ENCODE data around the gene DLG2.

The DLG2 gene

DNA sequence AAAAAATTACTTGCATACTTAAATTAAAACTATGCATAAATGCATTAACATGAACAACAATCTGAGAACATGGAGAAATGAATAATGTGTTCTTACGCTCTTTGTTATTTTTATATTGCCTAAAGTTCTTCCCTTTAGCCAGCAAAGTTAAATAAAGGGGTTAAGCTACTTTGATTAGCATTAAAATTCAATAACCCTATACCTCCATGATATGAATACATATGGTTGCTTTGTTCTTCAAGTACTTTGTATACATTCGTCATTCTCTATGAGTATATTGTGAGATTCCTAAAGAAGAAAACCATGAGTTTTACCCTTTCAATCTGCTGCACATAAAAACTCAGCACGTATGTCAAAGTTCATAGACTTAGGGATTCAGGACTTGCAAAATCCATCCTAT, 578.3 kb downstream of the DLG2 start:
- Mint-ChIP-seq H3K27me3 (ENCODE audit: low read depth, poor library complexity) (no peaks in the 10 kb centered on the region), H3K36me3 (ENCODE audit: low read depth) (no peaks in the 10 kb centered on the region), H3K4me1 (no peaks in the 10 kb centered on the region), H3K27ac (no peak overlapping the region), H3K9me3 (no peaks in the 10 kb centered on the region), H3K4me3 (no peak overlapping the region)
- TF ChIP-seq, protein P1, sequence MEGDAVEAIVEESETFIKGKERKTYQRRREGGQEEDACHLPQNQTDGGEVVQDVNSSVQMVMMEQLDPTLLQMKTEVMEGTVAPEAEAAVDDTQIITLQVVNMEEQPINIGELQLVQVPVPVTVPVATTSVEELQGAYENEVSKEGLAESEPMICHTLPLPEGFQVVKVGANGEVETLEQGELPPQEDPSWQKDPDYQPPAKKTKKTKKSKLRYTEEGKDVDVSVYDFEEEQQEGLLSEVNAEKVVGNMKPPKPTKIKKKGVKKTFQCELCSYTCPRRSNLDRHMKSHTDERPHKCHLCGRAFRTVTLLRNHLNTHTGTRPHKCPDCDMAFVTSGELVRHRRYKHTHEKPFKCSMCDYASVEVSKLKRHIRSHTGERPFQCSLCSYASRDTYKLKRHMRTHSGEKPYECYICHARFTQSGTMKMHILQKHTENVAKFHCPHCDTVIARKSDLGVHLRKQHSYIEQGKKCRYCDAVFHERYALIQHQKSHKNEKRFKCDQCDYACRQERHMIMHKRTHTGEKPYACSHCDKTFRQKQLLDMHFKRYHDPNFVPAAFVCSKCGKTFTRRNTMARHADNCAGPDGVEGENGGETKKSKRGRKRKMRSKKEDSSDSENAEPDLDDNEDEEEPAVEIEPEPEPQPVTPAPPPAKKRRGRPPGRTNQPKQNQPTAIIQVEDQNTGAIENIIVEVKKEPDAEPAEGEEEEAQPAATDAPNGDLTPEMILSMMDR (IDR thresholded peaks at IDR 0.05): no peak
- DNase-seq: no peak

DNA sequence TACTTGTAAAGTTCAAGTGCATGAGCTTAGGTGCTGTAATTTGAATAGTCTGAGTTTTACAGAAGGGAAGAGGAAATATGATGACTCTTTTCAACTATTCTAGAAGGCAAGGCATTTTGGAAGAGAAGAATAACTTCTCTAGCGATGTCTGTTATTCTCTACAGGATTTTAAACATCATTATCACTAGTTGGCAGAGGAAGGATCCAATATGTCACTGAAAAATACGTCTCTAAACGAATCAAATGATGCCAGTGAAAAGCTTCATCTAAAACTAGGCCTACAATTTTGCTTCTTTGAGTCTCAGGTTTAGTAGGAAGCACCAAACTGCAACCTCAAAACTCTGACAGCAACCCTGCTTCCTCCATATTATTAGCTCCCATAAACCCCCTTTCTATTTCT, 581.4 kb downstream of the DLG2 start:
- Mint-ChIP-seq H3K4me3 (no peak overlapping the region), H3K9me3 (no peaks in the 10 kb centered on the region), H3K4me1 (no peaks in the 10 kb centered on the region), H3K27ac (no peak overlapping the region), H3K27me3 (ENCODE audit: low read depth, poor library complexity) (no peaks in the 10 kb centered on the region), H3K36me3 (ENCODE audit: low read depth) (no peaks in the 10 kb centered on the region)
- TF ChIP-seq, protein P1 (IDR thresholded peaks at IDR 0.05): no peak
- no peak for DNase-seq

DNA sequence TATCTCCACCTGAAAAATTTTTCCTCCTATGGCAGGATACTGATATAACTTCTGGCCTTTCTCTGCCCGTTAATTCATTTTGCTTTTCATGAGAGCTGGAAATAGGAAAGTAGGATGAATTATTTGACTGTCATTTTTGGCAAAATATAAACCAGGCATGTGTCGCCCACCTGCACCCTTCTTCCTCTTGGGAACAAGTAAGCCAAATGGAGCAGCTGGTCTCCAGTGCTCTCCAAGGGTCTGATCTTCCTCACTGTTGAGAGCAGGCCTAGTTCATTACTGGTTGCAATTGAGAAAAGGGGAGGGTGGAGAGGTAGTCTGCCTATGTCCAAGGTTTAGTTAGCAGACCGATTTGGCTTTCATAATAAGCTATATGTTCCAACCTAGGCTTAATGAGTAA, 582.2 kb downstream of the DLG2 start:
- TF ChIP-seq, protein P1 (IDR thresholded peaks at IDR 0.05): no peak
- no peak overlapping the region for H3K4me3 Mint-ChIP-seq

DNA sequence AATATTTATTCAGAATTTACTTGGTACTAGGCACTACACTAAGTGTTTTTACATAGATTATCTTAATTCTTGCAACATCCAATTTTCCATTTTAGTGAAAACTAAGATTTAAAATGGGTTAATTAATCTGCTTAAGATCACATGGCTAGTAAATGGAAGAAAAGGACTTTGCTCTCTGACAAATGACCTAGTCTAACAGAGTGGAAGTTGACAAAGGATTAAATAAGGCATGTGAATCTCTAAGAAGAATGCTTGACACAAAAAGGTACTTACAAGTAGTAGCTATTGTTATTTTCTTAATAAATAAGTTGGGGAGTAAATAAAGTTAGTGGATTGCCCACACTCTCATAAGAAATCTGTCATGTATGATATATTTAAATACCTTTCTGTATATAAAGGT, 584.8 kb downstream of the DLG2 start:
- H3K9me3 Mint-ChIP-seq: no peaks in the 10 kb centered on the region
- no peak for DNase-seq
- TF ChIP-seq, protein P1 (IDR thresholded peaks at IDR 0.05): no peak
- no peaks in the 10 kb centered on the region for H3K27me3 Mint-ChIP-seq (ENCODE audit: low read depth, poor library complexity)
- no peaks in the 10 kb centered on the region for H3K36me3 Mint-ChIP-seq (ENCODE audit: low read depth)
- no peak overlapping the region for H3K4me3 Mint-ChIP-seq
- H3K4me1 Mint-ChIP-seq: no peaks in the 10 kb centered on the region
- no peak overlapping the region for H3K27ac Mint-ChIP-seq

More for the DNA sequence above, 582.2 kb downstream of the DLG2 start:
- H3K27me3 Mint-ChIP-seq (ENCODE audit: low read depth, poor library complexity): no peaks in the 10 kb centered on the region
- no peak overlapping the region for H3K27ac Mint-ChIP-seq
- H3K4me1 Mint-ChIP-seq: no peaks in the 10 kb centered on the region
- no peaks in the 10 kb centered on the region for H3K36me3 Mint-ChIP-seq (ENCODE audit: low read depth)
- H3K9me3 Mint-ChIP-seq: no peaks in the 10 kb centered on the region
- no peak for DNase-seq

DNA sequence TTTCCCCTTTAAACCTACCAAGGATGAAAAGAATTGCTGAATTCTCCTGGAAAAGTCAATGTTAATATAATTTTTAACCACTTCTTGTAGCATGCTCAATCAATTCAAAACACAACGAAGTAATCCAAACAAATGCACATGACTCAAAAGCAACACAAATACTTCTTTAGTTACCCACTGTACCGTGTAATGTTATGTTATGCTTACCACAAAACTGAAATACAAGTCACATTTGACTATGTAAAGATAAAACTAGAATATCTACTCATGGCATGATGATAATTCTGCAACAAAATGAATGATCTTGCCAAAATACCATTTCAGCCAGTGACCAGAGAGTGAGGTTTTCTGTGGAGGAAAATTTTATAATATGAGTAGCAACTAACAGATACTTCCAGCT, 587.0 kb downstream of the DLG2 start:
- H3K9me3 Mint-ChIP-seq: no peaks in the 10 kb centered on the region
- DNase-seq: no peak
- no peak overlapping the region for H3K27ac Mint-ChIP-seq
- H3K4me3 Mint-ChIP-seq: no peak overlapping the region
- H3K27me3 Mint-ChIP-seq (ENCODE audit: low read depth, poor library complexity): no peaks in the 10 kb centered on the region
- no peaks in the 10 kb centered on the region for H3K36me3 Mint-ChIP-seq (ENCODE audit: low read depth)
- no peaks in the 10 kb centered on the region for H3K4me1 Mint-ChIP-seq
- TF ChIP-seq, protein P1 (IDR thresholded peaks at IDR 0.05): no peak

DNA sequence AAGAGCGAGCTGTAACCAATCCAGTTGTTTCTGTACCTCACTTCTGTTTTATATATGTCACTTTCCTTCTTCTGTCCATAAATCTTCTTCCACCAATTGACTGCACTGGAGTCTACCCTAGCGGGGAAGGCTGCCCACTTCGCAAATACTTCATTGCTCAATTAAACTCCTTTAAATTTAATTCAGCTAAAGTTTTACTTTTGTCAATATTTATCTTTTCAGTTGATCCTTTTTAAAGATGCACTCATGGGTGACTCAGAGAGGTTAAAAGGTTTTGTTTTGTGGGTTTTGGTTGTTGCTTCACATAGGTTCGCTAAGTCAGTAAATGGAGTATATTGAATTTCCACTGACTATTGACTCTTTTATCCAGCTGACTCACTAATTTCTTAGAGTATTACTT, 597.2 kb downstream of the DLG2 start:
- Mint-ChIP-seq H3K36me3 (ENCODE audit: low read depth) (no peaks in the 10 kb centered on the region), H3K4me3 (no peak overlapping the region), H3K27me3 (ENCODE audit: low read depth, poor library complexity) (peaks cover 1% of the 10 kb centered on the region), H3K27ac (peak overlapping the region; percentile 55), H3K4me1 (peaks cover 10% of the 10 kb centered on the region), H3K9me3 (no peaks in the 10 kb centered on the region)
- DNase-seq: no peak
- TF ChIP-seq, protein P1 (IDR thresholded peaks at IDR 0.05): no peak

Data from nephron progenitor cell (in vitro differentiated cells).